Glomerular visceral epithelial cell (primary cell): ENCODE measurements around the gene MRPS18A.
A peak's percentile ranks its signal among the peaks of the same experiment; 100 is the strongest.

ENCODE experiments used
- DNase-seq: peaks from one replicate; pipeline ENCODE4 v3.0.0-alpha.2; 2016; ENCODE audit errors: extremely low spot score

Gene MRPS18A

GRCh38 chr6:43687437-43688347 is at the start of gene MRPS18A:
TSS of gene MRPS18A (minus strand) at chr6:43687791. CDS start at chr6:43687779, 12 bp downstream.
- DNase-seq = peak; percentile 79

GRCh38 chr6:43736844-43737243 is 49.3 kb upstream of the MRPS18A start:
- DNase-seq = no peak

- DNase-seq = no peak
These were observed 48.7 kb upstream of the MRPS18A start for GRCh38 chr6:43736211-43736786.

- DNase-seq = no peak
These were observed 48.1 kb upstream of the MRPS18A start for GRCh38 chr6:43735642-43736199.

- DNase-seq = no peak
These were observed 46.7 kb upstream of the MRPS18A start for GRCh38 chr6:43734294-43734665.

GRCh38 chr6:43733471-43734293 is 46.1 kb upstream of the MRPS18A start:
- DNase-seq = no peak

- no peak for DNase-seq
These were observed 43.0 kb upstream of the MRPS18A start for GRCh38 chr6:43730634-43731033.

- DNase-seq = no peak
These were observed 41.9 kb upstream of the MRPS18A start for GRCh38 chr6:43729537-43729936.

- peak; percentile 53 for DNase-seq
These were observed 41.0 kb upstream of the MRPS18A start for GRCh38 chr6:43728586-43728985.

- no peak for DNase-seq
These were observed 40.0 kb upstream of the MRPS18A start for GRCh38 chr6:43727634-43728033.

- no peak for DNase-seq
These were observed 38.3 kb upstream of the MRPS18A start for GRCh38 chr6:43725643-43726580.

- DNase-seq = peak; percentile 99
These were observed 37.5 kb upstream of the MRPS18A start for GRCh38 chr6:43724914-43725642.

GRCh38 chr6:43724354-43724753 is 36.8 kb upstream of the MRPS18A start:
- DNase-seq = no peak

- DNase-seq = peak; percentile 67
These were observed 36.2 kb upstream of the MRPS18A start for GRCh38 chr6:43723737-43724295.

GRCh38 chr6:43722920-43723545 is 35.4 kb upstream of the MRPS18A start:
- DNase-seq = no peak

GRCh38 chr6:43720999-43721398 is 33.4 kb upstream of the MRPS18A start:
- DNase-seq = no peak

- DNase-seq = no peak
These were observed 31.9 kb upstream of the MRPS18A start for GRCh38 chr6:43719511-43719910.

GRCh38 chr6:43718387-43719105 is 31.0 kb upstream of the MRPS18A start:
- DNase-seq = no peak

- no peak for DNase-seq
These were observed 30.2 kb upstream of the MRPS18A start for GRCh38 chr6:43717822-43718221.
